ENCODE measurements around the gene ENPP5. TPM values are rescaled to one million over a fixed set of nuclear protein-coding genes. Genes with fewer than 3 reads are reported as not detected.

Gene ENPP5
- total and polyA plus RNA-seq, 8 donors = 2.7 to 12.4 (median 5.3) TPM

- 54 to 58% methylated on average over 4 of the region's 4 CpGs for WGBS, 2 donors
- Histone ChIP-seq H3K27me3 (no peaks in the 10 kb centered on the region), H3K9me3 (no peaks in the 10 kb centered on the region), H3K36me3 (no peaks in the 10 kb centered on the region), H3K27ac (no peak overlapping the region), H3K4me3 (no peak overlapping the region), H3K4me1 (no peaks in the 10 kb centered on the region)
- no peak for TF ChIP-seq CTCF (IDR thresholded peaks at IDR 0.05)
- DNase-seq (peak in 2 of 6 donors; percentile 7 to 18), ATAC-seq (peak in 1 of 4 donors; percentile 30), FAIRE-seq (no peak)
- intact Hi-C loops (cut with DNase I) = no loop called here
Observed at GRCh38 chr6:46184114-46184513, 13.3 kb upstream of the ENPP5 start.

- ATAC-seq (no peak), FAIRE-seq (no peak), DNase-seq (no peak)
- TF ChIP-seq CTCF (IDR thresholded peaks at IDR 0.05) = no peak
- intact Hi-C loops (cut with DNase I) = no loop called here
- Histone ChIP-seq H3K4me1 (peaks cover 0 to 4% (median 0%) of the 10 kb centered on the region in 3 donors), H3K9me3 (no peaks in the 10 kb centered on the region), H3K36me3 (no peaks in the 10 kb centered on the region), H3K27ac (no peak overlapping the region), H3K4me3 (no peak overlapping the region), H3K27me3 (no peaks in the 10 kb centered on the region)
- 78 to 80% methylated on average over 3 of the region's 3 CpGs for WGBS, 2 donors
Observed at GRCh38 chr6:46175976-46176375, 5.2 kb upstream of the ENPP5 start.

- intact Hi-C loops (cut with DNase I) = no loop called here
- DNase-seq = no peak
- WGBS, 2 donors = 87 to 91% methylated on average over 4 of the region's 4 CpGs
- ATAC-seq = no peak
- no peak for TF ChIP-seq CTCF (IDR thresholded peaks at IDR 0.05)
- H3K27me3 ChIP-seq = no peaks in the 10 kb centered on the region
- no peak overlapping the region for H3K4me3 ChIP-seq
- FAIRE-seq = no peak
- no peaks in the 10 kb centered on the region for H3K9me3 ChIP-seq
- no peak overlapping the region for H3K27ac ChIP-seq
- no peaks in the 10 kb centered on the region for H3K36me3 ChIP-seq
- peaks cover 0 to 4% (median 0%) of the 10 kb centered on the region in 3 donors for H3K4me1 ChIP-seq
Observed at GRCh38 chr6:46175446-46175845, 4.7 kb upstream of the ENPP5 start.

- H3K4me3 ChIP-seq = no peak overlapping the region
- no peak for TF ChIP-seq CTCF (IDR thresholded peaks at IDR 0.05)
- H3K36me3 ChIP-seq = no peaks in the 10 kb centered on the region
- 73 to 87% methylated on average over 3 of the region's 3 CpGs for WGBS, 2 donors
- no peak for FAIRE-seq
- DNase-seq = no peak
- H3K27ac ChIP-seq = no peak overlapping the region
- H3K27me3 ChIP-seq = no peaks in the 10 kb centered on the region
- peaks cover 0 to 4% (median 0%) of the 10 kb centered on the region in 3 donors for H3K4me1 ChIP-seq
- ATAC-seq = no peak
- intact Hi-C loops (cut with DNase I) = no loop called here
- no peaks in the 10 kb centered on the region for H3K9me3 ChIP-seq
Observed at GRCh38 chr6:46174904-46175303, 4.1 kb upstream of the ENPP5 start.

GRCh38 chr6:46172176-46172575 is 1.4 kb upstream of the ENPP5 start:
- no peak overlapping the region for H3K4me3 ChIP-seq
- ATAC-seq = no peak
- intact Hi-C loops (cut with DNase I) = no loop called here
- no peaks in the 10 kb centered on the region for H3K27me3 ChIP-seq
- H3K27ac ChIP-seq = no peak overlapping the region
- no peaks in the 10 kb centered on the region for H3K9me3 ChIP-seq
- no peak for TF ChIP-seq CTCF (IDR thresholded peaks at IDR 0.05)
- 84 to 92% methylated on average over 4 of the region's 4 CpGs for WGBS, 2 donors
- H3K36me3 ChIP-seq = no peaks in the 10 kb centered on the region
- FAIRE-seq = no peak
- DNase-seq = no peak
- peaks cover 0 to 4% (median 0%) of the 10 kb centered on the region in 3 donors for H3K4me1 ChIP-seq

Data from pancreas (tissue), 10 donors.